DMS 273 treated with DMSO at 0.1 percent for 48 hours (cell line): ENCODE results near the gene NXPH3.

Experiments used
- DNase-seq: peaks from one replicate; lab custom pipeline; 2025; lab: John Stamatoyannopoulos, UW

The NXPH3 gene

GRCh38 chr17:49592263-49592662 lies 16.6 kb downstream of the NXPH3 start:
- DNase-seq = no peak

- no peak for DNase-seq
Measured at GRCh38 chr17:49595328-49595727, 19.7 kb downstream of the NXPH3 start.

- DNase-seq = no peak
Measured at GRCh38 chr17:49595980-49596379, 20.3 kb downstream of the NXPH3 start.

GRCh38 chr17:49596613-49597244 lies 21.1 kb downstream of the NXPH3 start:
- DNase-seq = no peak

GRCh38 chr17:49597436-49597835 lies 21.8 kb downstream of the NXPH3 start:
- no peak for DNase-seq

GRCh38 chr17:49597928-49598655 lies 22.4 kb downstream of the NXPH3 start:
- DNase-seq = no peak

- no peak for DNase-seq
Measured at GRCh38 chr17:49598918-49599317, 23.2 kb downstream of the NXPH3 start.

GRCh38 chr17:49600949-49601348 lies 25.3 kb downstream of the NXPH3 start:
- no peak for DNase-seq

- no peak for DNase-seq
Measured at GRCh38 chr17:49602783-49603182, 27.1 kb downstream of the NXPH3 start.

GRCh38 chr17:49603238-49603637 lies 27.6 kb downstream of the NXPH3 start:
- DNase-seq = no peak

GRCh38 chr17:49603720-49604119 lies 28.0 kb downstream of the NXPH3 start:
- no peak for DNase-seq

GRCh38 chr17:49604314-49604869 lies 28.7 kb downstream of the NXPH3 start:
- no peak for DNase-seq

- DNase-seq = no peak
Measured at GRCh38 chr17:49610883-49611584, 35.4 kb downstream of the NXPH3 start.

GRCh38 chr17:49612726-49613125 lies 37.1 kb downstream of the NXPH3 start:
- DNase-seq = no peak

GRCh38 chr17:49613182-49613800 lies 37.6 kb downstream of the NXPH3 start:
- no peak for DNase-seq

- no peak for DNase-seq
Measured at GRCh38 chr17:49616086-49616485, 40.4 kb downstream of the NXPH3 start.

GRCh38 chr17:49616601-49617131 lies 41.0 kb downstream of the NXPH3 start:
- DNase-seq = no peak

GRCh38 chr17:49618028-49618611 lies 42.4 kb downstream of the NXPH3 start:
- no peak for DNase-seq

GRCh38 chr17:49621420-49621819 lies 45.7 kb downstream of the NXPH3 start:
- DNase-seq = no peak

GRCh38 chr17:49621946-49622529 lies 46.4 kb downstream of the NXPH3 start:
- DNase-seq = no peak

- peak; percentile 10 for DNase-seq
Measured at GRCh38 chr17:49624896-49625295, 49.2 kb downstream of the NXPH3 start.
